WI38 (cell line): ENCODE results near the gene BCAP31.
A peak's percentile ranks its signal among the peaks of the same experiment; 100 is the strongest.
"Not testable (repeated sequence)": the region's sequence is repeated elsewhere in the genome, so short reads cannot be mapped to it uniquely, and the experiment has no call there.

Experiments
- H3K4me3 ChIP-seq: 2 replicates; pipeline ENCODE4 v1.5.1; 2011; ENCODE audit warnings: low read depth, mild to moderate bottlenecking, control low read depth, low read length
- TF ChIP-seq, protein P1 (sequence below): IDR thresholded peaks from 2 replicates; pipeline ENCODE4 v1.5.1; 2012; ENCODE audit warnings: low read depth, mild to moderate bottlenecking, control low read depth, low read length

Gene BCAP31

DNA sequence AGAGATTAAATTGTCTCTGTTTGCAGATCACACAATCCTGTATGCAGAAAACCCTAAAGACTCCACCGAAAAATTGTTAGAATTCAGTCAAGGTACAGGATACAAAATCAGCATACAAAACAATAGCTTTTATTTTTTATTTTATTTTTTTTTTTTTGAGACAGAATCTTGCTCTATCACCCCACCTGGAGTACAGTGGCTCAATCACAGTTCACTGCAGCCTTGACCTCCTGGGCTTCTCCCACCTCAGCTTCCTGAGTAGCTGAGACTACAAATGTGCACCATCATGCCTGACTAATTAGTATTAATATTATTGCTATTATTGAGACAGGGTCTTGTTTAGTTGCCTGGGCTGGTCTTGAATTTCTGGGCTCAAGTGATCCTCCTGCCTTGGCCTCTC is 30.9 kb upstream of the BCAP31 start:
- H3K4me3 ChIP-seq: no peak overlapping the region
- TF ChIP-seq, protein P1, sequence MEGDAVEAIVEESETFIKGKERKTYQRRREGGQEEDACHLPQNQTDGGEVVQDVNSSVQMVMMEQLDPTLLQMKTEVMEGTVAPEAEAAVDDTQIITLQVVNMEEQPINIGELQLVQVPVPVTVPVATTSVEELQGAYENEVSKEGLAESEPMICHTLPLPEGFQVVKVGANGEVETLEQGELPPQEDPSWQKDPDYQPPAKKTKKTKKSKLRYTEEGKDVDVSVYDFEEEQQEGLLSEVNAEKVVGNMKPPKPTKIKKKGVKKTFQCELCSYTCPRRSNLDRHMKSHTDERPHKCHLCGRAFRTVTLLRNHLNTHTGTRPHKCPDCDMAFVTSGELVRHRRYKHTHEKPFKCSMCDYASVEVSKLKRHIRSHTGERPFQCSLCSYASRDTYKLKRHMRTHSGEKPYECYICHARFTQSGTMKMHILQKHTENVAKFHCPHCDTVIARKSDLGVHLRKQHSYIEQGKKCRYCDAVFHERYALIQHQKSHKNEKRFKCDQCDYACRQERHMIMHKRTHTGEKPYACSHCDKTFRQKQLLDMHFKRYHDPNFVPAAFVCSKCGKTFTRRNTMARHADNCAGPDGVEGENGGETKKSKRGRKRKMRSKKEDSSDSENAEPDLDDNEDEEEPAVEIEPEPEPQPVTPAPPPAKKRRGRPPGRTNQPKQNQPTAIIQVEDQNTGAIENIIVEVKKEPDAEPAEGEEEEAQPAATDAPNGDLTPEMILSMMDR: no peak

DNA sequence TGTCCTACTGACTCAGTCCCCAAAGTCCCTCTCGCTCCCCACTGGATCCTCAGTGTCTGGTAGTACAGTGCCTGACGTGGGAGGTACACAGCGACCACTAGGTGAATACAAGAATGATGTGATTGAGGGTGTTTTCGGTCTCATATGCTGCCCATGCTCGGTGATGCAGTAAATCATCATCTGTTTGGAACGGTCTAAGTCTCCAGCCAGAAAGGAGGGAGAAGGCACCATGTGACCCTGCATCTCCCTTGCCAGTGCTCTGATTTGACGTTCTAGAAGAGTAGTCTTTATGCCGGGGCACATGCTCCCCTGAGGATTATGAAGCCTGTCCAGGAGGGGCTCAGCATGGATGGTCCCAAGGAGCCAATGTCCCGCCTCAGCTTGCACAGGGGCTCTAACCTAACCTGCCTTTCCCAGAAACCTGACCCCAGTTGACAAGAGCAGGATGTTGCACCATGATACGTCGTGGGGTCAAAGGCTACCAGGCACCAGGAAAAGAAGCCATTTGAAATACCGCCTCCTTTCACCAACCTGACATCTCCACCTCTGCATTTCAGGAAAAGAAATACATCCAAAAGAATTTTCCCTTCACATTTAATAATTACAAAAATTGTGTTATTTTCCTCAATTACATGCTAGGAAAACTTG is 26.1 kb upstream of the BCAP31 start:
- TF ChIP-seq, protein P1: no peak
- H3K4me3 ChIP-seq: no peak overlapping the region

GRCh38 chrX:153749017-153749416 is 24.8 kb upstream of the BCAP31 start:
- H3K4me3 ChIP-seq: not testable (repeated sequence)

DNA sequence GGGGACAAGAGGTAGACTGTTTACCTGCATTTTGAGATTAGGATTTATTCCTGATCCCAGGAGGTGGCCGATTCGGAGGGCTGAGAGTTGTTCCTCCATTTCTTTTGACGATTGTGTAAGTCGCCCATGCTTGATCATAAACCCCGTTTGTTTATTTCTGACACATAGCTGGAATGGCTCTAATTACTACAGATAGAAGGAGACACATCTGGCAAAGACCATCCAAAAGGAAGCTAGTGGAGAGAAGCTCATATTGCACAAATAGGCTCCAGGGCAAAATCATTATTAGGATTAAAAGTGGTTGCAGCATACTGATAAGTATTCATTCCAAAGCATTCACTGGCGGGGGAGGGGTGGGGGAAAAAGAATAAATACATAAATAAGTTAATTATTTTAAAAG is 22.8 kb upstream of the BCAP31 start:
- H3K4me3 ChIP-seq: not testable (repeated sequence)

GRCh38 chrX:153746359-153746758 is 22.2 kb upstream of the BCAP31 start:
- TF ChIP-seq, protein P1: no peak

GRCh38 chrX:153745067-153745433 is 20.9 kb upstream of the BCAP31 start:
- H3K4me3 ChIP-seq: not testable (repeated sequence)

More at GRCh38 chrX:153746359-153746758, 22.2 kb upstream of the BCAP31 start:
- no peak overlapping the region for H3K4me3 ChIP-seq

GRCh38 chrX:153744210-153745066 is 20.3 kb upstream of the BCAP31 start:
- TF ChIP-seq, protein P1: 0 out of 2 replicates have a peak, but pooled peaks have one; percentile 5
- H3K4me3 ChIP-seq: no peak overlapping the region

GRCh38 chrX:153743468-153744209 is 19.5 kb upstream of the BCAP31 start:
- not testable (repeated sequence) for H3K4me3 ChIP-seq

DNA sequence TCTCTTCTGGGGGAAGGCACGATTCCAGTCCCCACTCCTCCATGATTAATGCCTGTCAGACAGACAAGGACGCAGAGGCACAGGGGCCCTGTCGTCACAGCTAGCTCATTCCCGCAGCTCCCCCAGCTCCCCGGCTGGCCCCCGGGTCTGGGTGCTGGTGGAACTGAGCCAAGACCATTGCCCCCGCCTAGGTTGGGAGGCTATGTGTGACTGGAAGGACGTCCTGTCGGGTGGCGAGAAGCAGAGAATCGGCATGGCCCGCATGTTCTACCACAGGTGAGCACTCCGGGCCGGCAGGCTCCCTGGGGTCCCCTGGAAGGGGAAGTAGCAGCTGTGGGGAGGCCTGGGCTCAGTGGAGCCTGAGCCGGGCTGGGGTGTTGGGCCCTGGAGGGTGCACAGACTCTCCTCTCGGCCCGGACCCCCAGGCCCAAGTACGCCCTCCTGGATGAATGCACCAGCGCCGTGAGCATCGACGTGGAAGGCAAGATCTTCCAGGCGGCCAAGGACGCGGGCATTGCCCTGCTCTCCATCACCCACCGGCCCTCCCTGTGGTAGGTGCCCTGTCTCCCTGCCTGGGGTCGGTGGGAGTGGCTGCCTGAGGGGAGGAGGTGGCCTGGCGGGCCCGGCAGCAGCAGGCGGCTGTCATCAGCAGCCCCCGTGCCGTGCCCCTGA is 18.7 kb upstream of the BCAP31 start:
- not testable (repeated sequence) for H3K4me3 ChIP-seq

DNA sequence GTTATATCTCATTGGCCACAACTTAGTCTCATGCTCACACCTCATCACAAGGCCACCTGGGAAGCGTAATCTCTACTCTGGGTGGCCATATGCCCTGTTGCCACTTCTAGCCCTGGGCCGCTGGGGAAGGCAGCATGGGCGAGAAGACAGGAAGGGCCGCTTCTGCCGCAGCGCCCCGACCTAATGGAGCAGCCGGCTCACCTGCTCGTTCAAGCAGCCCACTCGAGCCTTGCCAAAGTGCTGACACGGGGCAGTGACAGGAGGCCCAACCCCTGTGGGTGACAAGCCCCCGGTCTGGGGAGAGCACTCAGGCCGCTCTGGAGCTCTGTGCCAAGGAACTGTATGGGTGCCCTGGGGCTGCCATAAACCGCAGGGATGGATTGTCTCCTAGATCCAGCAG is 17.9 kb upstream of the BCAP31 start:
- not testable (repeated sequence) for H3K4me3 ChIP-seq
